Raji (cell line): ENCODE results near the gene BICC1.

Experiments used
- POLR2A ChIP-seq: IDR thresholded peaks from 2 replicates; pipeline ENCODE4 v1.6.1; 2011; ENCODE audit warnings: low read depth, low read length, control low read depth; ENCODE audit not compliant: insufficient read depth

Gene BICC1

DNA sequence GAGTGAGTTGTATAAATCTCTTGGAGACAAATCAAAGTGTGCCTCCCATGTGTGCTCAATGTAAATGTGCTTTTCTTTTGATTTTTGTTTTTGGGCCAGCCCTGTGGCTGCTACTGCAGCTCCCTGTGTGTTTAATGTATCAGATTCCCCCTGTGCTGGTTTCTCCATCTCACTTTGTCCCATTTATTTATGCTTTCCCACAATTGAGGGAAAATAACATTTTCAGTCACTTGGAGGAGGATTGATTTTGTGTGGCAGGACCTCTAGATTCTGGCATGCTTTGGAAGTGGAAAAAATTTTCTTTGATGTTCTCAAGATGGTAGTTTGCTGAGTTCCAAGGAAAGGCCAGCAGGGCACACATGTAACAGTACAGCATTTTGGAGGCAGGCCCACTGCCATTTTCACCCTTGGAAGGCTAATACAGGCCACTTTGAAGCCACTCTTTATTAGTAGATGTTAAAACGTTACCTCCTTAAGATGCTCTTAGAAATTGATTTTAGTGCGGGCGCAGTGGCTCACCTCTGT lies 323.6 kb downstream of the BICC1 start:
- no peak for TF ChIP-seq POLR2A

DNA sequence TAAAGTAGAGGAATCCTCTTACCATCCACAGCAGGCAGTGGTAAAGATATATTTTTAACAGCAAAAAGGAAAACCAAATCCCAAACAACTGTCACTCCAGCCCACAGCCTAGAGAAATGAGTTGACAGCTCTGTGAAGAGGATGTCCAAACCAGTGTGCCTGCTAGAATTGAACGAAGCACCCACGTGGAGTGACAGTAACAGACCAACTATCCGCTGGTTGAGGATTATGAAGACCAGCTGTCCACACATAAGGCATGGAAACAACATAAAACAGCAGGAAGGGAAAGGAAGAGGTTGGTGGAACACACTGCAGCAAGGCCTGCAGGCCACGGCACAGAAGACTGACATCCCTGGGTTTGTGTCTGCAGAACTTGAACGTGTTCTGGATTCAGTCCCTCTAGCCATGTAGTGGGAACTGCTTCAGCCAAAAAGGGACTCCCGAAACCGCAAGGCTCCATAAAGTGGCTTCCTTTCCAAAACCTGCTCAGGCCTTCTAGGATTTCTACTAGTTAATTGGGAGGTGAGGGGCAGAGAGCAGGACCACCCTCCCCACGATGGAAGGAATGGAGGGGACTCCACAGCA lies 324.4 kb downstream of the BICC1 start:
- no peak for TF ChIP-seq POLR2A

DNA sequence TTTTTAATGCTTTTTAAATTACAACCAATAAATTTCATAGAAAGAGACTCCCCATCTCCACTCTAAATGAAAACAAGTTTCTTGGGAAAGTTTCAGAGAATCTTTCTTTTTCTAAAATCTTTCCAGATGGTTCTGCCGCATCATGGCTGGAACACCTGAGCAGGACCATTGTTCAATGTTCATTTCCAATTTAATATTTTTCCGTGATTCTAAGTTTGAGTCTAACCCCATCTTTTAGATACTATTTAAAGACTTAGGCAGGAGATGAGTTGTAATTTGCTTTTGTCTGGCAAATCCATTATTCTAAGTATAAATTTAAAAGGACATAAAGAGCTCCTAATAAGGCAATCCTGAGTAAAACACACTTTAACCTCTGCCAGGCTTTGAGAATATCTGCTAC lies 325.2 kb downstream of the BICC1 start:
- no peak for TF ChIP-seq POLR2A

DNA sequence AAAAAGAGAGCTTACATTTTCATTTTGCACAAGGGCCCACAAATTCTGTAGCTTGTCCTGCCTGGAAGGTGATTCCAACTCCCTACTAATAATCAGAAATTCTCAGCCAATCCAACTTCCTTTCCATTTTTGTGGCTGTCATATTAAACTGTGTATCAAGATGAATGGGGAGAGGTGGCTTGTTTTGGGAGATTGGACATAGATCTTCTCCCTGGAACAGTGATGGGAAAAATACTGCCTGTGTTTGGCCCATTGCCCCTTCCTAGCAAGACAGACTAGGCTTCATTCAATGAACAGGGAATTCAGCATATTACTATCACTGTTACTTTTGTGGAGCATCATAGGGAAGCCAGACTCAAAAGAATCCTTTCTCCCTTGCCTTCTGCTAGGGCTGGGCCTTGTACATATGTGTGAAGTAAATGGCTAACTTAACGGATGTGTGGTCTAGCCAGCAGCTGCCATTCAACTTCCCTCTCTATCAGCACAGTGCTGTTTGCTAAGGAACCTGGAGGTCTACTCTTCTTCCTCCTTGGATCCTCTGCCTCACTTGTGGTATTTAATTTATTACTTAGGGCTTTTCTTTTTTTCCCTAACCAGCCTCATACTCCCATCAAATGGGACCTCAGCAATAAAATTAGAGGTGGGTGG lies 326.0 kb downstream of the BICC1 start:
- TF ChIP-seq POLR2A, result no peak

DNA sequence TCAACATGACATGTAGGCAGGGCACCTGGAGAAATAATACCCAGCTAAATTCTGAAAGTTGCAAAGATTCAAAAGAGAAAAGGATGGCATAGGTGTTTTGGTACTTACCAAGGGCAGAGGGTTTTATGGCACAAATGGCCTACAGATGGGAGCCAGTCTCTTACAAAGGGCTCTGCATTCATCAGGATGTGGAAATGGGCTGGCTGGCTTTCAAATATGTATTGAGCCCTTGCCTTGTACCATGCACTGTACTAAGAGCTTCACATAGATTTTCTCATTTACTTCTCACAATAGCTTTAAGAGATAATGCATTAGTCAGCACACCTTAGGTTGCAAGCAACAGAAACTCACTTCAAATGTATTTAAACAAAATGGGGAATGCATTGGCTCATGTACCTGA lies 327.1 kb downstream of the BICC1 start:
- no peak for TF ChIP-seq POLR2A

DNA sequence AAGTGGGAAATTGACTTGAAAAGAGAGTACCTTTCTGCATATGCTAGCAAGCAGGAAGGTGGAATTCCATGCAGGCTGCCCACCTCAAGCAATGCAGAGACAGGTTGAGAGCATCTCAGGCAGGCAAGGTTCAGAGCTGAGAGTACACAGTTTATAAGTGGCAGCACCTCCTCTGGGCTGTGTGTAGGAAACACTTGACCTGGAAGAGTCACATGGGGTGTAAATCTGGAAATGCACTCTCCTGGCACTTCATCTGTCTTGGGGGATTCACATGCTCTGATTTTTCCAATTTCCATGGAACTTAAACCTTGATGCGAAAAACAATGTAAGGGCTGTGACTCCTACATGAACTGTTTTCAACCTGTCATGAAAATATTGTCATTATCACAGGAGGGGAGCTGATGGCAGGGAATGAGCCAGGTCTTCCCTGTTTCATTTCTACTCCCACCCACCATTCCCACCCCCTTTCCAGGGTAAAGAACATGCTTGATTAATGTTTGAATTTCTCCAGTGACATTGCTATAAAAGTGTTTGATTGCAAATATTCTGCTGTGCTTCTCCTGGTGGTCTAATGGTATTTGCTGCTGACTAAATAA lies 328.3 kb downstream of the BICC1 start:
- TF ChIP-seq POLR2A, result no peak

DNA sequence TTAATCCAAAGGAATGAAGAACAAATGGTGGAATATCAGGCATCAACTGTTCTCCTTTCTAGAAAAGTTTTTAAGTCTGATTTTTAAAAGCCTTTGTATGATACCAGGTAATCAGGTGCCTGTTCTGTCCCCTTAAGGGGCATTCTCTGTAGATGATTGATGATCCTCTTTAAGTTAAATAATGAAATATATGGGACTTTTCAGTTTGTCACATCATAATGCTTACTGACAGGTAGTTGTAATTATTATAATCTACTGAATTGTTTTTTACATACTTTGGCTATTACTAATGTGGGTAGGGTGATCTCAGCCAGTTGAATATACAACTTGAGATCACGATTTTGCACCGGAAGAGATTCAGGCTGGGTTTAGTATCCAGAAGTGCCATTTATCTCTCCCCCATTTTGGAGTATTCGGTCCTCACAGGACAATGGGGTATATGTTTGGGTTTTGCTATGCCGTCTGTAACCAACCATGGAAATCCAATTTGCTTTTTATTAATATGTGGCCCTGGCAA lies 330.2 kb downstream of the BICC1 start:
- no peak for TF ChIP-seq POLR2A

DNA sequence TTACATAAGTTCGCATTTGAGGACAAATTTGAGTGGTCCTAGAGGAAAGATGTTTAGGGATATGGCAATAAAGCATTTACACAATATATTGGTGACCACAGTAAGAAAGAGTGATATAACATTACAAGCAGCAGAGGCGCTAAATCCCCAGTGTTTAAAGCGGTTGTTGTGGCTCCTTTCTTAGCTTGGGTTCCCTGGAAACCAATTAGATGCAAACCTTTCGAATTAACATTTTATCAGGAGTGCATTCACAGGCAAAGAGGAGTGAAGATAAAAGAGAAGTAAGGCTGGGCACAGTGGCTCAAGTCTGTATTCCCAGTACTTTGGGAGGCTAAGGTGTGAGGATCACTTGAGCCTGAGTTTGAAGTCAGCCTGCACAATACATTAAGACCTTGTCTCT lies 331.1 kb downstream of the BICC1 start:
- TF ChIP-seq POLR2A, result no peak

DNA sequence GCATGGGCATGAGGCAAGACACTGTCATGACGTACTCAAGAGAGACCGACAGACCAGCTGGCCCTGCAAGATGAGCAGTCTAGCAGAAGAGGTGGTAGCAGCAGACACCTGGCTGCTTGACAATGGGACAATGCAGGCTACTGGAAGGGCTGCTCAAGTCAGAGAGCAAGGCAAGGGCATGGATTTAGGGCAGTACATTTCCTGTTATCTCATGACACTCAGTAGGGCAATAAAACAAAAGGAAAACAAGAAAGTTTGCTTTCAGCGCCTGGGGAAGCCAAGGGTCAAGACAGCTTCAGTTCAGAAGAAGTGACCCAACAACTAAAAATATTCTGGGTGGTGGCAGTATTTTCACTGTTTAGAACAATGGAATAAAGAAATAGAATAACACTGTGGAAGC lies 332.0 kb downstream of the BICC1 start:
- no peak for TF ChIP-seq POLR2A

DNA sequence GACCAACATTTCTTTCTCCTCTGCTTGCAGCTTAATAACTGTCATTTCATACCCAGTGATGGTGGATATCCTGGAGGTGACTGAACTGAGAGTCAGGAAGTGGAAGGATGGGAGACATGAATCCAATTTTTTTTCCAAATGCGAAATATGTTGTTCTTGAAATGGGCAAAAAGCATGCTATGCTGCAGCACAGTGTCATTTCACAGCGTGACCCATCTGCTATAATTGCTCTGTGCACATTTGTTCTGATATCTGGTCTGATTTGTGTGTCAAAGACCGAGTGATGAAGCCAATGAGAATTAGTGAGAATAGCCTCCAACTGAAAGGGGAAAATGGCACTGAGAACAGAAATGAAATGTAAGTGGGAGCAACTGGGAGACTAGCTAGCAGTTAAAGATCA lies 334.2 kb downstream of the BICC1 start:
- TF ChIP-seq POLR2A, result no peak

DNA sequence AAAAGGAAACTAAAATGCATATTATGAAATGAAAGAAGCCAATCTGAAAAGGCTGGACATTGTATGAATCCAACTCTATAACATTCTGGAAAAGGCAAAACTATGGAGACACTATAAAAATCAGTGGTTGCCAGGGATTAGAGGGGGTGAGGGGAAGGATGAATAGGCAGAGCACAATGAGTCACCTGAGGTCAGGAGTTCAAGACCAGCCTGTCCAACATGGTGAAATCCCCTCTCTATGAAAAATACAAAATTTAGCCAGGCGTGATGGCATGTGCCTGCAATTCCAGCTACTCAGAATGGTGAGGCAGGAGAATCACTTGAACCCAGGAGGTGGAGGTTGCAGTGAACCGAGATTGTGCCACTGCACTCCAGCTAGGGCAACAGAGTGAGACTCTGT lies 338.9 kb downstream of the BICC1 start:
- TF ChIP-seq POLR2A, result no peak

DNA sequence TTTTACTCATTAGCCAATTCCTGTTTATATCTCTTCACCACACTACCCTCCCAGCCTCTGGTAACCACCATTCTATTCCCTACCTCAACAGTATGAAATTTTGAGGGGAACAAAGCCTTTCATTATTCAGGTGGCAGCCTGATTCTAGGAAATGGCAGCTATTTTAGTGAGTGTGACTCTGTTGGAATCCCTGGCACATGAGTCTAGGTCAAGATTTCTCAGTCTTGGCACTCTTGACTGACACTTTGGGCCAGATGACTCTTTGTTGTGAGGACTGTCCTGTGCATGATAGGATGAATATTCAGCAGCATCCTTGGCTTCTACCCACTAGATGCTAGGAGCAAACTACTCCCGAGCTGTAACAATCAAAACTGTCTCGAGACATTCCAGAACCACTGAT lies 341.0 kb downstream of the BICC1 start:
- TF ChIP-seq POLR2A, result no peak

DNA sequence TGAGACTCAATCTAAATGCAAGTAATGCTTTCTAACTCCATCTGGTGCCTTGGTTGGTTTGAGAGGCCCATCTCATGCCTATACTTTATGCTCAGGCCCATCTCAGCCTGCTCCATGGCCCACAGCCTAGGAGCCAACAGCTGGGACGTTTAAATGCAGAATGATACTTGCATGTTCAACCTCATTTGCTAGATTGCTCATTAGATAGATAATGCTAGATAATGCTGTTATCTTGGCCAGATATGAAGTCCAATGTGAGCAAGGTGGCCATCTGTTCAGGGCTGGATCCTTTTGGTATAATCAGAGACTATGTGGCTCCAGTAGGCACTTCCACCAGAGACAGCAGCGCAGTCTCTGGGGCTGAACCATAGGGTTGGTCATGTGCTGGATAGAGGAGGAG lies 342.1 kb downstream of the BICC1 start:
- no peak for TF ChIP-seq POLR2A

DNA sequence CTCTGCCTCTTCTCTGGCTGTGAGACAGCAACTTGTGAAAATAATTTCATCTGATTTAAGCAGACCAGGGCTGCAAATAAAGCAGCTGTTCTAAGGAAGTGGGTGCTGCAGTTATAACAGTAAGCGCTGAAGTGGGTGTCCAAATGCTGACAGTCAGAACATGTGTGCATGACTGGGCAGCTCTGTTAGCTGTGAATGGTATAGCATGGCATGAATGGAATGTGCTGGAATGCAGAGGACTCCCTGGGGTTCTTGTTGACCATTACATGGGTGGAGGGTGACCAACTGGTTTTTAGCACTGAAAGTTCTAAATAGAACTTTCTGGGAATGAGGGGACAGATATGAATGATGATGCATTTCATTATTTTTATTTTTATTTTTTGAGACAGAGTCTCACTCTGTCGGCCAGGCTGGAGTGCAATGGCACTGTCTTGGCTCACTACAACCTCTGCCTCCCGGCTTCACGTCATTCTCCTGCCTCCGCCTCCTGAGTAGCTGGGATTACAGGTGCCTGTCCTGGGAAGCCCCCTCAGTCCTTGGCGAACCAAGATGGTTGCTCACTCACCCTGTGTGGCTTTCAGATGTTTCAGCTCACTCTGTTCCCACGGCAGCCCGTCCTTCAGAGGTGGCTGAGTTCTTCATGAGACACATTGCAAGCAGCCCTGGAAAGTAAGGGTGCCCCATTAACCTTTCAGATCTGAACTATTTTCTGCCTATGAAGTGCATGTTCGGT lies 344.0 kb downstream of the BICC1 start:
- no peak for TF ChIP-seq POLR2A

DNA sequence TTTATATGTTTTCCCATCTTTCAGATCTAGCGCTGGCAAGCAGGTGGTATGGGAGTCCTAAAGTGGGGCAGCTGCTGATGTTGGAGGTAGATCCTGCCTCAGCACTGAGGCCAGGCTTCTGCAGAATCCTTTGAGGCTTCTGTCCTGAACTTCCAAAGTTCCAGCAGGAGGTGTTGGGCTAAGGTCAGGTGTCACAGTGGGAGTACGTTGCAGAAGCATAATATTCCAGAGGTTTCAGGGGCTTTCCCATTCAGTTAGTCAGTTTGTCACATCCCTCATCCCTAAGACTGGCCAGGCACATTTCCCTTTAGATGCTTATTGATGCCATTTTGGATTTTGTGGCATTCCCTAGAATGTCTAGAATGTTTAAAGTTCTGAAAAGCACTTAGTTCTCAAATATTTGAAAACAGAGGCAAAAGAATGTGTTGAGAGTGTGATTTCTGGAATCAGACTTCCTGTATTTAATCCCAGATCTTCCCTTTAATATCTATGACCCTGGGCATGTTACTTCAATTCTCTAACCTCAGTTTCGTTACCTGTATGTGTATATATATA lies 344.7 kb downstream of the BICC1 start:
- TF ChIP-seq POLR2A, result no peak
